Neutrophil (primary cell): ENCODE data around the gene IRS1.

Experiments used
- H3K27ac ChIP-seq: fragments of 200-600 bp; sonication (generic); 2 replicates; pipeline ENCODE4 v1.5.1; 2016; ENCODE audit warnings: mild to moderate bottlenecking, moderate library complexity
- H3K27me3 ChIP-seq: fragments of 200-600 bp; sonication (generic); 2 replicates; pipeline ENCODE4 v1.6.0; 2016; ENCODE audit warnings: mild to moderate bottlenecking
- H3K36me3 ChIP-seq: fragments of 200-600 bp; sonication (generic); 2 replicates; pipeline ENCODE4 v1.5.1; 2017
- H3K4me1 ChIP-seq, 2 experiments: fragments of 200-600 bp in 1 of 2; sonication (generic) in 1 of 2; 1 replicate in 1 of 2; 2 replicates in 1 of 2; pipeline versions ENCODE4 v1.5.1 to v1.6.1; 2013 to 2016; ENCODE audit warnings: low read depth in 1 of 2, low read length in 1 of 2, mild to moderate bottlenecking in 1 of 2, moderate library complexity in 1 of 2; ENCODE audit not compliant: control insufficient read depth in 1 of 2, insufficient read depth in 1 of 2
- H3K4me3 ChIP-seq, 2 experiments: fragments of 200-600 bp in 1 of 2; sonication (generic) in 1 of 2; 1 replicate in 1 of 2; 2 replicates in 1 of 2; pipeline ENCODE4 v1.5.1; 2013 to 2016; ENCODE audit warnings: low read depth in 1 of 2, low read length in 1 of 2, mild to moderate bottlenecking in 1 of 2, moderate library complexity in 1 of 2
- H3K9me3 ChIP-seq: fragments of 200-600 bp; sonication (generic); 2 replicates; pipeline ENCODE4 v1.5.1; 2016
- CTCF ChIP-seq: fragments of 200-600 bp; sonication (generic); IDR thresholded peaks from 2 replicates; pipeline ENCODE4 v1.5.1; 2016; ENCODE audit warnings: antibody characterized with exemption

The IRS1 gene

GRCh38 chr2:226705965-226706364, 93.7 kb downstream of the IRS1 start:
- Histone ChIP-seq H3K27ac (no peak overlapping the region), H3K27me3 (peaks cover 11% of the 10 kb centered on the region), H3K4me1 (peaks cover 16 to 26% of the 10 kb centered on the region in 2 experiments), H3K36me3 (no peaks in the 10 kb centered on the region), H3K9me3 (no peaks in the 10 kb centered on the region), H3K4me3 (no peak overlapping the region)
- no peak for TF ChIP-seq CTCF

DNA sequence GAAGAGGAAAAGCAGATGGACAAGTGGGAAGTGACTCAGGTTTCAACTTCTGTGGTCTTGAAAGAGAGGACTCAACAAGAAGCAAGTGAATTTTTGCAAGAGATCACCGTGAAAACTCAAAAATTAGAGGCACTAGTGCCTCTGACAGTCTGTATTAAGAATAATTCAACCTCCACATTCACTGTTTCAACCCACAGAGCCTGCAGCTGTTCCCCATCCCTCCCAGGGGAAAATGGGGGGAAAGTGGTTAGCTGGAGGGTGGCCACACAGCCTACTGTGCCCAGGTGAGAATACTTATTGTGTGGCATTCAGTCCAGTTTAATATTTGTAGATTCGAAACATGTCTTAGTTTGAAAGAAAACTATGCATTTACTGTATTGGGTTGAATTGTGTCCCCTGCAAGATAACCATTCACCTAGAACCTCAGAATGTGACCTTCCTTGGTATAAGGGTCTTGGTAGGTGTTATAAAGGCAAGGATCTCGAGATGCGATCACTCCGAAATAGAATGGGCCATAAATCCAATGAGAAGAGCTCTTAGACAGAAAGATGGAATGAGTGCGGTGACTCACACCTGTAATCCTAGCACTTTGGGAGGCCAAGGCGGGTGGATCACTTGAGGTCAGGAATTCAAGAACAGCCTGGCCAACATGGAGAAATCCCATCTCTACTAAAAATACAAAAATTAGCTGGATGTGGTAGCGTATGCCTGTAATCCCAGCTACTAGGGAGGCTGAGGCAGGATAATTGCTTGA, 94.3 kb downstream of the IRS1 start:
- Histone ChIP-seq H3K4me1 (peaks cover 22 to 31% of the 10 kb centered on the region in 2 experiments), H3K27ac (no peak overlapping the region), H3K36me3 (no peaks in the 10 kb centered on the region), H3K9me3 (no peaks in the 10 kb centered on the region), H3K27me3 (peaks cover 11% of the 10 kb centered on the region), H3K4me3 (no peak overlapping the region)
- no peak for TF ChIP-seq CTCF

DNA sequence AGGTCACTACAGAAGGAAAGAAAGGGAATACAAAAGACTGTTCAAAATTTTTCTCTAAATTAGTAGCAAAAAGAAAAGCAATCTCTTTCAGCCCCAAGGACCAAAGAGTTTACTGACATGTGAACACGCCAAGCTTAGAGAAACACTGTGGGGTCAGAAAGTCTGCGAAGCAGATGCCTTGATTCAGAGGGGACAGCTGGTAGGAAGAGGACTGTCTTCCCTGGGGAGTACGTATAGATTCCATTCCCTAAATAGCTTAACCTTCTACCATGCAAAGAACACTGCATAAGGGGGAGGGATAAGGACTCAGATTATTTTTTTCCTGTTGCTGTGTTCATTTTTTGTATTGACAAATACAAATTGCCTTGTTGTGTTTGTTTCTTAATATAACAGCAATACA, 96.1 kb downstream of the IRS1 start:
- H3K9me3 ChIP-seq, result no peaks in the 10 kb centered on the region

DNA sequence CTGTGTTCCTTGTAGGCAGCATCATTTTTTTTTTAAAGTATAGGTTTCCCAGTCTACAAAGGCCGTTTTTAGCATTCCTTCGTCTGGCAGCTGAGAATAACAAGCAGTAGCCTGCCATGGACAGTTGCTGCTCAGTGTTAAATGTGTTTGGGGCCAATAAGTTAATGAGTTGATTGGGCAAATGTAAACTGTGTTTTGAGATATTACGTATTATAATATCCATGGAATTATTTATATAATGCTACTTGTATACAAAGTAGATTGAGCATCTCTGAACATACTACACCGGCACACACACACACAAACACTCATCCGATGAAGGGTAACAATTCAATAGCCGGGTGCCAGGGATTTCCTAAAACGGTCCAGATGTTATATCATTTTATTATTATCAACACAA, 97.2 kb downstream of the IRS1 start:
- Histone ChIP-seq H3K4me3 (no peak overlapping the region), H3K36me3 (no peaks in the 10 kb centered on the region), H3K27ac (no peak overlapping the region), H3K4me1 (peaks cover 22 to 38% of the 10 kb centered on the region in 2 experiments), H3K27me3 (no peaks in the 10 kb centered on the region), H3K9me3 (no peaks in the 10 kb centered on the region)
- no peak for TF ChIP-seq CTCF

More for the DNA sequence above, 96.1 kb downstream of the IRS1 start:
- Histone ChIP-seq H3K4me3 (no peak overlapping the region), H3K27ac (no peak overlapping the region), H3K36me3 (no peaks in the 10 kb centered on the region), H3K4me1 (peaks cover 22 to 38% of the 10 kb centered on the region in 2 experiments), H3K27me3 (peaks cover 5% of the 10 kb centered on the region)
- no peak for TF ChIP-seq CTCF

DNA sequence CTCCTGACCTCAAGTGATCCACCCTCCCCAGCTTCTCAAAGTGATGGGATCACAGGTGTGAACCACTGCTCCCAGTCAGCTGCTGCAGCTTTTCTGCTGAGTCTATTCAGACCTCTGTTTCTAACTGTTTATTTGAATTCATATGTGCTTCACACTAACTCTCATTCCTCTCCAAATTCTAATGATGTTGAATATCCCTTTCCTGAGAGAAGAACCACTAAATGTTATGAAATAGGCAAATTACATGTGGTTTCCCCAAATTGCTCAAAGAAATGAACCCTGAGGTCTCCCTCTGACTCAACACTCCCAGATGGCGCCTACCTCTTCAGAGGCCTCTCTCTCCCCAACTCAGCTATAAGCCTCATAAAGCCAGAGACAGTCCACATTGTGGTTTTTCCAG, 98.6 kb downstream of the IRS1 start:
- TF ChIP-seq CTCF, result no peak
- Histone ChIP-seq H3K27ac (no peak overlapping the region), H3K9me3 (no peaks in the 10 kb centered on the region), H3K4me3 (no peak overlapping the region), H3K4me1 (peaks cover 22 to 38% of the 10 kb centered on the region in 2 experiments), H3K36me3 (no peaks in the 10 kb centered on the region), H3K27me3 (no peaks in the 10 kb centered on the region)
